CD4-positive, alpha-beta T cell treated with Interleukin-17A for 4 hours (primary cell): ENCODE data around the gene MIPEP.
"Not testable (repeated sequence)": the region's sequence is repeated elsewhere in the genome, so short reads cannot be mapped to it uniquely, and the experiment has no call there.

Experiments used
- DNase-seq: peaks from one replicate; pipeline ENCODE4 v3.0.0-alpha.2; 2020; ENCODE audit warnings: mixed read lengths

Gene MIPEP

GRCh38 chr13:23884361-23884760, 4.8 kb downstream of the MIPEP start:
- not testable (repeated sequence) for DNase-seq

- DNase-seq: no peak
Observed at GRCh38 chr13:23883255-23883654, 5.9 kb downstream of the MIPEP start.

DNA sequence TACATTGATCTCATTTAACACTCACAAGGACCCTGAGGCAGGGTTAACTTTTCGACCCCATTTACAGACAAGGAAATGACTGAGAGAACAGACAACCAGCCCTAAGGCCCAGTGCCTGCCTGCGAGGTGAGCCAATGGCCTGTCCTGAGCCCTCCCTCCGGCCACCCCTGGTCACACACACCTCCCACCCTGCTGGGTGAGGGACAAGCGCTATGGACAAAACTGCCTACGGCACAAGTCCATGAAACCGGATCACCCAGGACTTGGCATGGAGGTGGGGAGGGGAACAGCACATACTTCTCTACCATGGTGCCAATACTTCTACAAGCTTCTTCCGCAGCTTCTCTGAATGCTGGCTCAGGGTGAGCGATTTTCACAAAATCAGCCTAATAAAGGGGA, 7.8 kb downstream of the MIPEP start:
- DNase-seq: not testable (repeated sequence)

GRCh38 chr13:23880493-23881401, 8.5 kb downstream of the MIPEP start:
- not testable (repeated sequence) for DNase-seq

GRCh38 chr13:23877286-23877685, 11.9 kb downstream of the MIPEP start:
- DNase-seq: no peak

DNA sequence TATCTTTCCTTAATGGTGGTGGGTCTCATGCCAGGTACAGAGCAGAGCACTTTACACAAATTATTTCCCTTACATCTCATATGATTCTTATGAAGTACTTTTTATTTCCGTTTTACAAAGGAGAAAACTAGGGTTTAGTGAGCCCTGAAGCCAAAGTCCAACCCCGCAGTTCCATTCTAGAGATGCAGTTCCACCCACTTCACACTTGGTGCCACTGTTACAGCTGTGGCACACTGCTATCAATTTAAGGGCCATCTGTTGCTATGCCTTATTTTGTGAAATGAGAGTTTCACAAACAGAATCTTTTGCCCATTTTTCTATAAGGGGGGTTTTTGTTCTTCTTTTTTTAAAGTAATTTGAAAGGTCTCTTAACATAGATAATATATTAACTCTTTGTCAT, 12.9 kb downstream of the MIPEP start:
- no peak for DNase-seq

- no peak for DNase-seq
Observed at GRCh38 chr13:23871616-23872220, 17.5 kb downstream of the MIPEP start.

DNA sequence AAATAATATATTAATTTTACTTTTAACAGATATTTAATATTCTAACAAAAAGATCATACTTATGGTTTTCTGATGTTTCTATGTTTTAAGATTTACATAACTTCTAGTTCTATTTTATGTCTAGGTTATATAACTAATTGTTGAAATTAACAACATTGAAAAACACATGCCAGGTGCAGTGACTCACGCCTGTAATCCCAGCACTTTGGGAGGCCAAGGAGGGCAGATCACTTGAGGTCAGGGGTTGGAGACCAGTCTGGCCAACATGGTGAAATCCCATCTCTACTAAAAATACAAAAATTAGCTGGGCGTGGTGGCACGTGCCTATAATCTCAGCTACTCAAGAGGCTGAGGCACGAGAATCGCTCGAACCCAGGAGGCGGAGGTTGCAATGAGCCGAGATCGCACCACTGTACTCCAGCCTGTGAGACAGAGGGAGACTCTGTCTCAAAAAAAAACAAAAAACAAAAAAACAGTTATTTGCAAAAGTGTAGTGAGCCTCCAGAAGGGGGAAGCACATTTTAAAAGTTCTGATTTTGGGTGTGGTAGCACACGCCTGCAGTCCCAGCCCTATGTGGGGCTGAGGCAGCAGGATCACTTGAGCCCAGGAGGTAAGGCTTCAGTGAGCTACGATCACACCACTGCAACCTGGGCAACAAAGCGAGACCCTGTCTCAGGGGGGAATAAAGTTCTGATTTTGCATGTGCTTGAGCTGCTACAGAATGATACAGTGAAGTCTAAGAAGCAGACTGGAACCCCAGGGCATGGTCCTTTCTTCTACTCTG, 18.7 kb downstream of the MIPEP start:
- no peak for DNase-seq

DNA sequence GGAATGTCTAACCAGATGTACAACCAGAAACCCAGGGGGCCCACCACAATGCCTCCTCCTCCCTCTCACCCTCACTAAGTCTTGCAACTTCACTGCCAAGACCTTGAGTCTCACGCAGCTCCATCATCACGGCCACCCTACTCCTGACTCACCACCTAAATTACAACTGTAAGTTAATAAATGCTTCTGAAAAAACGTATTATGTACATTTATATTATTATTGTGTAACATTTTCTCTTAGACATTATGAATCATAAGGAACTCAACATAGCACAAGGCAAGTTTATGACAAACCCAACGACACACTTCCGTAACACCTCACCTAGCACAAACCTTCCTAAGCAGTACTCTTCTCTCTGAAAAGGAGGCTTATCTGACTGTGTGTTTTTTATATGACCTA, 20.7 kb downstream of the MIPEP start:
- no peak for DNase-seq

- no peak for DNase-seq
Observed at GRCh38 chr13:23867027-23867491, 22.1 kb downstream of the MIPEP start.

GRCh38 chr13:23866420-23867026, 22.7 kb downstream of the MIPEP start:
- no peak for DNase-seq

DNA sequence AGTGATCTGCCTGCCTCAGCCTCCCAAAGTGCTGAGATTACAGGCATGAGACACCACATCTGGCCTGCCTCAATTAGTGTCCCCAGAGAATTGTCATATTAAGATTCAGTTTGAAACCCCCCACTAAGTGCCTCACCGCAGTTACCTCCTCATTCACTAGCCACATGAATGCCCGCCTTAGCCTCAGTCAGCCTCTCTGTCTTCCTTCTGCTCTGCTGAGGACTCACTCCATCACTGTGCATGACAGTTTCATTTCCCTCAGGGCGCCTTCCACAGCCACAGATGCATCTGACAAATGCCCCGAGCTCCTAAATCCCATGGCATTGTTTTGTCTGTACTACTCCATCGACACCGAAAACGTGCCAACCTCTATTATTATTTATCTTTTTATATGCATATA, 23.3 kb downstream of the MIPEP start:
- DNase-seq: no peak

- DNase-seq: no peak
Observed at GRCh38 chr13:23865026-23865425, 24.2 kb downstream of the MIPEP start.

- DNase-seq: no peak
Observed at GRCh38 chr13:23861310-23861709, 27.9 kb downstream of the MIPEP start.

- DNase-seq: no peak
Observed at GRCh38 chr13:23859904-23860303, 29.3 kb downstream of the MIPEP start.

DNA sequence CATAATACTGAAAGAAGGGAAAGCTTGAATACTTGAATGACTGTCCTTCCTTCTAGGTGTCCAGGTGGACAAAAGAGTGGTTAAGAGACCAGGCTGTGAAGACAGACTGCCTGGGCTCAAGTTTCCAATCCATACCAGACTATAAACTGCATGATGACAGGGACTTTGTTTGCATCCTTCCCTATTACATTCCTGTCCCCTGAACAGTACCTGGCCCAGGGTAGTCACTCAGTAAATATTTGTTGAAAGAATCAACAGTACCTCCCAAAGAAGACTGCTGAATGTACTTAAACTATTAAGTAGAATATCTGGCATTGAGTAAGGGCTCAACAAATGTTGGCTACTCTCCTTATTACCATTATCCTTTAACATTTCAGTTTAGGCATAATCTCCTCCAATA, 29.7 kb downstream of the MIPEP start:
- DNase-seq: no peak

DNA sequence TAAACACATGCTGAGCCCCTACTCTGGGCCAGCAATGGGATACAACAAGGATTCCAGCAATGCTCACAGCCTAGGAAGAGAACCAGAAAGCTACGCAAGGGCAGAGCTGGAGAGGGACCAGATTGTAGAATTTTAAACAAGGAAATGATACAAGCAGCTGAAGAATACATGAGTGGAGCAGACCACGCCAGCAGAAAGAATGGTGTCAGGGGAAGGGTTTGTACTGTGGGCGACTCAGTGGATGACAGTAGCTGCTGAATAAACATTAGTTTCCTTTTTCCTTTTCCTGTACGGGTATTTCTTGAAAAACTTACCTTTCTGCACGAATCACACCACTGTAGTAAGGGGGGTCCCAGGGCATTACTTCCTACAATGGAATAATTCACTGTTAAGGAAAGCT, 30.7 kb downstream of the MIPEP start:
- DNase-seq: no peak

DNA sequence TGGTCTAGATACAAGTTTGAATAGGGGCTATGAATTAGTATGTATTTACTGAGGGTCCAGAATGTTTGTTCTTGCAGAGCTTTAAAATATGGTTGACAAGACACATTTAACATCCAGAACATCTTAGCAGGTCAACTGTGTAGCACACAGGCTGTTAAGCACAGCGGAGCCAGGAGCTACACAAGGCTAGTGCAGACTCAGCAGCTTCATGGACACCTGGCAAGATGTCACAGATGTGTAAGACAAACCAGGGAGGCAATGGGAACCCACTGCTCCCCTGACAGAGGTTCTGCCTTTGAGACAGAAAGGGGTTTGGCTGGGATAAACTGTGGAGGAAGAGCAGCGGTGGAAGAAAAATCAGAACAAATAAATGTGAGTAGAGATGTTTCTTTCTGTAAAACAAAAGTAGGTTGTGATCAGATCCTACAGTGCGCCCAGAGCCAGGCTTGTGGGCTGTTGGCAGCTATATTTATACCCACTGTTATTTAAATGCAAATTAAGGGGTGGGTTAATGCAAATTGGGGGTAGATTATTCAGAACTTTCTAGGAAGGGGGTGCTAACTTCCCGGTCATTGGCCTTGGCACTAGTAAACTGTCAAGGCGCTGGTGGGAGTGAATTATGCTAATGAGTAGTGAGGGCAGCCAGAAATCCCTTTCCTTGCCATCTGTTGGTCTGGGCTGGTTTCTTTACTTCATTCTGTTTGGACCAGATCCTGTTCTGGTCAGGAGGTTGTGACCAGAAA, 33.0 kb downstream of the MIPEP start:
- DNase-seq: no peak

GRCh38 chr13:23855360-23855759, 33.8 kb downstream of the MIPEP start:
- no peak for DNase-seq

DNA sequence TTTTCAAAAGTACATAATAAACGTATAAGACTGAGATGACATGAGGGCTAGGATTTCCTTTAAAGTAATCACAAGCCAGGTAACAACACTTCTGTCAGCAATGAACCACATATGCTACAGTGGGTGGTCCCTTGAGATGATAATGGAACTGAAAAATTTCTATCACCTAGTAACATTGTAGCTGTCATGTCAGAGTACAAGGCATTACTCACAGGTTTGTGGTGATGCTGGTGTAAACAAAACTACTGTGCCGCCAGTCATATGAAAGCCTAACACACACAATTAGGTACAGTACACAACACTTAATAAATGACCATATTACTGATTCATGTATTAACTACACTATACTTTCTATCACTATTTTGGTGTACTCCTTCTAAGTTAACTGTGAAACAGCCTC, 36.8 kb downstream of the MIPEP start:
- no peak for DNase-seq

GRCh38 chr13:23851106-23851505, 38.1 kb downstream of the MIPEP start:
- no peak for DNase-seq

GRCh38 chr13:23850134-23850533, 39.1 kb downstream of the MIPEP start:
- DNase-seq: no peak
